Activated T-helper 1 cell treated with Interleukin-2 at 50 U/mL for 16 hours (primary cell): ENCODE measurements around the gene PCID2.
"Not testable (repeated sequence)": the region's sequence is repeated elsewhere in the genome, so short reads cannot be mapped to it uniquely, and the experiment has no call there.

Source experiments
- DNase-seq: peaks from one replicate; pipeline ENCODE4 v3.0.0-alpha.2; 2020; ENCODE audit warnings: low read depth

PCID2 gene

GRCh38 chr13:113208421-113209335, at the start of gene PCID2:
Gene PCID2, minus strand, starts transcription at chr13:113208669. Its CDS starts 35 bp downstream, at chr13:113208634.
- peak; percentile 87 for DNase-seq

GRCh38 chr13:113257908-113258307, 49.4 kb upstream of the PCID2 start:
- DNase-seq: not testable (repeated sequence)

- no peak for DNase-seq
Measured at GRCh38 chr13:113252516-113253095, 44.1 kb upstream of the PCID2 start.

- no peak for DNase-seq
Measured at GRCh38 chr13:113245849-113246796, 37.7 kb upstream of the PCID2 start.

GRCh38 chr13:113243847-113244246, 35.4 kb upstream of the PCID2 start:
- DNase-seq: no peak

- not testable (repeated sequence) for DNase-seq
Measured at GRCh38 chr13:113241623-113242022, 33.2 kb upstream of the PCID2 start.

GRCh38 chr13:113239986-113240385, 31.5 kb upstream of the PCID2 start:
- DNase-seq: no peak

GRCh38 chr13:113239357-113239756, 30.9 kb upstream of the PCID2 start:
- DNase-seq: no peak

GRCh38 chr13:113238536-113238935, 30.1 kb upstream of the PCID2 start:
- no peak for DNase-seq

GRCh38 chr13:113233101-113233500, 24.6 kb upstream of the PCID2 start:
- DNase-seq: no peak

- DNase-seq: no peak
Measured at GRCh38 chr13:113232208-113233003, 23.9 kb upstream of the PCID2 start.

GRCh38 chr13:113231306-113232207, 23.1 kb upstream of the PCID2 start:
- no peak for DNase-seq

- DNase-seq: no peak
Measured at GRCh38 chr13:113229791-113230190, 21.3 kb upstream of the PCID2 start.

- no peak for DNase-seq
Measured at GRCh38 chr13:113229161-113229560, 20.7 kb upstream of the PCID2 start.

- DNase-seq: no peak
Measured at GRCh38 chr13:113226873-113227450, 18.5 kb upstream of the PCID2 start.

GRCh38 chr13:113225515-113225914, 17.0 kb upstream of the PCID2 start:
- no peak for DNase-seq

GRCh38 chr13:113224486-113224885, 16.0 kb upstream of the PCID2 start:
- no peak for DNase-seq

GRCh38 chr13:113223070-113223469, 14.6 kb upstream of the PCID2 start:
- no peak for DNase-seq

GRCh38 chr13:113220877-113221276, 12.4 kb upstream of the PCID2 start:
- DNase-seq: no peak

GRCh38 chr13:113220141-113220598, 11.7 kb upstream of the PCID2 start:
- no peak for DNase-seq
